Right kidney (tissue), 1 donor: ENCODE results near the gene NOL4L.

Experiments used
- DNase-seq: peaks from one replicate; pipeline ENCODE4 v3.0.0-alpha.2; 2016

The NOL4L gene

GRCh38 chr20:32523613-32524213 lies 61.4 kb downstream of the NOL4L start:
- DNase-seq, result no peak

GRCh38 chr20:32522776-32523612 lies 62.1 kb downstream of the NOL4L start:
- no peak for DNase-seq

GRCh38 chr20:32522526-32522775 lies 62.7 kb downstream of the NOL4L start:
- no peak for DNase-seq

- peak; percentile 66 for DNase-seq
Observed at GRCh38 chr20:32521780-32522525, 63.2 kb downstream of the NOL4L start.

GRCh38 chr20:32520927-32521203 lies 64.3 kb downstream of the NOL4L start:
- no peak for DNase-seq

- DNase-seq, result no peak
Observed at GRCh38 chr20:32519381-32519730, 65.8 kb downstream of the NOL4L start.

- no peak for DNase-seq
Observed at GRCh38 chr20:32518593-32519380, 66.3 kb downstream of the NOL4L start.

GRCh38 chr20:32517914-32518592 lies 67.1 kb downstream of the NOL4L start:
- no peak for DNase-seq

- DNase-seq, result no peak
Observed at GRCh38 chr20:32517518-32517873, 67.6 kb downstream of the NOL4L start.

GRCh38 chr20:32516583-32517517 lies 68.3 kb downstream of the NOL4L start:
- no peak for DNase-seq

GRCh38 chr20:32515631-32516101 lies 69.5 kb downstream of the NOL4L start:
- DNase-seq, result no peak

GRCh38 chr20:32514760-32515159 lies 70.4 kb downstream of the NOL4L start:
- DNase-seq, result no peak

GRCh38 chr20:32513031-32513866 lies 71.9 kb downstream of the NOL4L start:
- DNase-seq, result no peak

- no peak for DNase-seq
Observed at GRCh38 chr20:32512047-32512385, 73.1 kb downstream of the NOL4L start.

- DNase-seq, result no peak
Observed at GRCh38 chr20:32511358-32512046, 73.6 kb downstream of the NOL4L start.

GRCh38 chr20:32510601-32511357 lies 74.4 kb downstream of the NOL4L start:
- DNase-seq, result peak; percentile 60

GRCh38 chr20:32510120-32510600 lies 75.0 kb downstream of the NOL4L start:
- no peak for DNase-seq

- peak; percentile 35 for DNase-seq
Observed at GRCh38 chr20:32509639-32510066, 75.5 kb downstream of the NOL4L start.

- DNase-seq, result no peak
Observed at GRCh38 chr20:32508775-32509119, 76.4 kb downstream of the NOL4L start.
